ENCODE results near the gene KCNJ13. TPM values are rescaled to one million over a fixed set of nuclear protein-coding genes. Genes with fewer than 3 reads are reported as not detected.

KCNJ13 gene
- total RNA-seq, 1 donor from 2014 or later, result not detected

DNA sequence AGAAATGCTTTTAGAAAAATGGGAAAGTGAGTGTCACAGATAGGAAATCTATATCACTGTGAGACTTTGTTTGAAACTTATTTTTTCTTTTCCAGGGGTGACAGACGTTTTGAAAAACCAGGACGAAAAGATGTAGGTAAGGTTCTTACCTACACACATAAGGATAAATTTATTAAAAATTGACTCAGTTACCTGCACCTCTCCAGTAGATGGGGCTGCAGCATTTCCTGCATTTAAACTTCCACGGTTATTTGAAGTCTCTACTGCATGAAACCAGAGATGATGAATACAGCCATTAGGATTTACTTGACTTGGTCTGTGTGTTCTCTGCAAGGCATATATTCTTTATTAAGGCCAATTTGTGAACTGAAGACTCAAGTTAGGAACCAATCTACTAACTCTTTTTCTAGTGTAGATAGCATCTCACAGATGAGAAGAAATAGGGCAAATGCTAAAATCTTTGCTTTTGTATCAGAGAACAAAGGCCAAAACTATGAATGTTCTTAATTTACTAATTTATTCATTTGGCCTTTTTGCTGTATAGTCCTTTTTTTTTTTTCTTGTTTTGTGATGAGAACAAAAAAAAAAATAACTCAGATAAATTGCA is 15.0 kb downstream of the KCNJ13 start:
- intact Hi-C loops (cut with DNase I), result no loop called here
- peaks cover 0 to 37% of the 10 kb centered on the region in 2 donors for H3K36me3 ChIP-seq
- no peaks in the 10 kb centered on the region for H3K4me1 ChIP-seq
- no peaks in the 10 kb centered on the region for H3K27me3 ChIP-seq
- H3K27ac ChIP-seq, result no peak overlapping the region
- TF ChIP-seq POLR2AphosphoS5 (IDR thresholded peaks at IDR 0.05; ENCODE audit: insufficient read depth in 1 of 2, low read depth in 1 of 2) (no peak), POLR2A (IDR thresholded peaks at IDR 0.05) (no peak)
- TF ChIP-seq, protein P1, sequence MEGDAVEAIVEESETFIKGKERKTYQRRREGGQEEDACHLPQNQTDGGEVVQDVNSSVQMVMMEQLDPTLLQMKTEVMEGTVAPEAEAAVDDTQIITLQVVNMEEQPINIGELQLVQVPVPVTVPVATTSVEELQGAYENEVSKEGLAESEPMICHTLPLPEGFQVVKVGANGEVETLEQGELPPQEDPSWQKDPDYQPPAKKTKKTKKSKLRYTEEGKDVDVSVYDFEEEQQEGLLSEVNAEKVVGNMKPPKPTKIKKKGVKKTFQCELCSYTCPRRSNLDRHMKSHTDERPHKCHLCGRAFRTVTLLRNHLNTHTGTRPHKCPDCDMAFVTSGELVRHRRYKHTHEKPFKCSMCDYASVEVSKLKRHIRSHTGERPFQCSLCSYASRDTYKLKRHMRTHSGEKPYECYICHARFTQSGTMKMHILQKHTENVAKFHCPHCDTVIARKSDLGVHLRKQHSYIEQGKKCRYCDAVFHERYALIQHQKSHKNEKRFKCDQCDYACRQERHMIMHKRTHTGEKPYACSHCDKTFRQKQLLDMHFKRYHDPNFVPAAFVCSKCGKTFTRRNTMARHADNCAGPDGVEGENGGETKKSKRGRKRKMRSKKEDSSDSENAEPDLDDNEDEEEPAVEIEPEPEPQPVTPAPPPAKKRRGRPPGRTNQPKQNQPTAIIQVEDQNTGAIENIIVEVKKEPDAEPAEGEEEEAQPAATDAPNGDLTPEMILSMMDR (IDR thresholded peaks at IDR 0.05), result peak in 1 of 3 experiments; percentile 16
- H3K9me3 ChIP-seq, result no peaks in the 10 kb centered on the region
- no peak overlapping the region for H3K4me3 ChIP-seq
- DNase-seq (ENCODE audit: extremely low spot score in 2 of 2), result no peak

DNA sequence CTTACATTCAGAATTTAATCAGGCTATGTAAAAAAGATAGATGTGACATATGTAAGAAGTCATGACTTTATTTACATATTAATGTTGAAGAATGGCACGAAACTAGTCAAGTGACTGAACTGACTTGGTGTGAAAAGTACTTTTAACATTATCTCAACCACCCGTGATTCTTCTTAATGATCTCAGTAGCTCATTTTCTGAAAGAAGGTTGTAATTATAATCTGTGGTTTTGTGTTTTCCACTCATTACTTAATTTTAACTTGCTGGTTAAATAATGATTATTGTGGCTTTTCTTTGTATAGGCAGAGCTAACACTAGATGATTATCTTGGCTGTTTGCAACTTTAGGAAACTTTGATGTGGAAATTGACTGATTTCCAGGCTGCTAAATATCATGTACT is 18.5 kb downstream of the KCNJ13 start:
- intact Hi-C loops (cut with DNase I), result no loop called here
- TF ChIP-seq, protein P1 (IDR thresholded peaks at IDR 0.05), result no peak
- TF ChIP-seq POLR2AphosphoS5 (IDR thresholded peaks at IDR 0.05; ENCODE audit: insufficient read depth in 1 of 2, low read depth in 1 of 2) (no peak), POLR2A (IDR thresholded peaks at IDR 0.05) (no peak)
- Histone ChIP-seq H3K27ac (no peak overlapping the region), H3K4me1 (no peaks in the 10 kb centered on the region), H3K4me3 (no peak overlapping the region), H3K27me3 (no peaks in the 10 kb centered on the region), H3K36me3 (peaks cover 0 to 28% of the 10 kb centered on the region in 2 donors), H3K9me3 (no peaks in the 10 kb centered on the region)
- no peak for DNase-seq (ENCODE audit: extremely low spot score in 2 of 2)

DNA sequence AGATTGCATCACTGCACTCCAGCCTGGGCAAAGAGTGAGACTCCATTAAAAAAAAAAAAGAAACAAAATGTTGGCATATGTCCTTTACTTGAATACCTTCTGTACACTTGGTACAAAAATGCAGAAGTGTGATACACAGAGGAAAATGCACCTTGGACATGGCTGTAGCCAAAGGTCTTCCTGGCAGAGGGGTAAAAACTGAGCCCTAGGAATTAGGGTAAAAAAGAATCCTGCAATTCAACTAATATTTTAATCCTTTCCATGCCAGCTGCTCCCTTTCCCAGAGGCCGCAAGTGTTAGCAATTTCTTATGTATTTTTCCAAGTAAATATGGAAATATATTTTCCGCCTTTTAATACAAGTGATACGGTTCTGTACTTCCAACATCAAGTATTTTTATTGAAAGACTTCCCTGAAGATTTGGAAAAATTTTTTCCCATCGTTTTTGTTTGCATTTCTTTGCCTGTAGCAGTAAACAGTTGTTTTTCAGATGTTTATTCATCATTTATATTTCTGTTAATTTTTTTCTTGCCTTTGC is 26.2 kb downstream of the KCNJ13 start:
- intact Hi-C loops (cut with DNase I), result no loop called here
- peaks cover 0 to 35% of the 10 kb centered on the region in 2 donors for H3K36me3 ChIP-seq
- no peak overlapping the region for H3K4me3 ChIP-seq
- H3K27me3 ChIP-seq, result no peaks in the 10 kb centered on the region
- TF ChIP-seq POLR2A (IDR thresholded peaks at IDR 0.05), result no peak
- TF ChIP-seq, protein P1 (IDR thresholded peaks at IDR 0.05), result no peak
- TF ChIP-seq POLR2AphosphoS5 (IDR thresholded peaks at IDR 0.05; ENCODE audit: insufficient read depth in 1 of 2, low read depth in 1 of 2), result no peak
- no peaks in the 10 kb centered on the region for H3K9me3 ChIP-seq
- H3K4me1 ChIP-seq, result no peaks in the 10 kb centered on the region
- no peak for DNase-seq (ENCODE audit: extremely low spot score in 2 of 2)
- H3K27ac ChIP-seq, result no peak overlapping the region

DNA sequence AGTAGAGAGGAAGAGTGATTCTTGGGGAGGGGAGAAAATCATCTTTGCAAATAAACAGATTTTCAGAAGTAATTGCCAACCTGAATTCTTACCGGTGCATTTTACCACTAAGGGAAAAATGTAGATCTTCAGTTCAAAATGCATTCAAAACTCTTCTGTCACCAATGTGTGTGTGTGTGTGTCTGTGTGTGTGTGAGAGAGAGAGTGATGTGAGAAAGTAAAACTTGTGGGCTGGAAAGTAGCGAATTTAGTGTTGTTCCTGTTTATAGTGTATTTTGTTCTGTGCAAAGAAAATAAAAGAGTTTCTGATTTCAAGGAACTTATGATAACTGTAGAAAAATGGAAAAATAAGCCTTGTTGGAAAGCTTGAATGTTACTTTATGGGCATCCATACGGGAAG is 27.0 kb downstream of the KCNJ13 start:
- no peaks in the 10 kb centered on the region for H3K9me3 ChIP-seq
- H3K27ac ChIP-seq, result no peak overlapping the region
- no peaks in the 10 kb centered on the region for H3K27me3 ChIP-seq
- no peak overlapping the region for H3K4me3 ChIP-seq
- no peak for DNase-seq (ENCODE audit: extremely low spot score in 2 of 2)
- TF ChIP-seq POLR2A (IDR thresholded peaks at IDR 0.05), result no peak
- TF ChIP-seq, protein P1 (IDR thresholded peaks at IDR 0.05), result no peak
- TF ChIP-seq POLR2AphosphoS5 (IDR thresholded peaks at IDR 0.05; ENCODE audit: insufficient read depth in 1 of 2, low read depth in 1 of 2), result no peak
- H3K4me1 ChIP-seq, result no peaks in the 10 kb centered on the region
- peaks cover 0 to 35% of the 10 kb centered on the region in 2 donors for H3K36me3 ChIP-seq
- intact Hi-C loops (cut with DNase I), result no loop called here

DNA sequence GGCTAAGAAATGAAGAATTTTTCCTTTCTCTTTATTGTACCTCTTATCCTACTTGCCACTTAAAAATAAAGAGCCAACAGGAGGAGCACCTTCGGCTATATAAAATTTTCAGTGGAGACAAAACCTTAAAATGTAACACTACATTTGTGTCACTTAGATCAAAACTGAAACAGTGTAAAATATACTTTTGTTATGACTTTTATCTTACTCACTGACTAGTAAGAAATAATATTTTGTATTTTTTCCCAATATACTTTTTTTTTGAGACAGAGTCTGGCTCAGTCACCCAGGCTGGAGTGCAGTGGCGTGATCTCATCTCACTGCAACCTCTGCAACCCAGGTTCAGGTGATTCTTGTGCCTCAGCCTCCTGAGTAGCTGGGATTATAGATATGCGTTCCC is 28.3 kb downstream of the KCNJ13 start:
- TF ChIP-seq POLR2A (IDR thresholded peaks at IDR 0.05) (no peak), POLR2AphosphoS5 (IDR thresholded peaks at IDR 0.05; ENCODE audit: insufficient read depth in 1 of 2, low read depth in 1 of 2) (no peak)
- TF ChIP-seq, protein P1 (IDR thresholded peaks at IDR 0.05), result no peak
- Histone ChIP-seq H3K27me3 (no peaks in the 10 kb centered on the region), H3K4me1 (no peaks in the 10 kb centered on the region), H3K36me3 (peaks cover 0 to 35% of the 10 kb centered on the region in 2 donors), H3K27ac (no peak overlapping the region), H3K4me3 (no peak overlapping the region), H3K9me3 (no peaks in the 10 kb centered on the region)
- no peak for DNase-seq (ENCODE audit: extremely low spot score in 2 of 2)
- intact Hi-C loops (cut with DNase I), result no loop called here
